A549 (cell line): ENCODE measurements around the gene TBC1D22A. TPM values are rescaled to one million over a fixed set of nuclear protein-coding genes. Genes with fewer than 3 reads are reported as not detected.
A peak's percentile ranks its signal among the peaks of the same experiment; 100 is the strongest.

ENCODE experiments used
- ATAC-seq, 2 experiments: fragments of 200-7000 bp in 1 of 2; fragments of >200 bp in 1 of 2; cut with Nextera tagmentation in 1 of 2; cut with Tn5 transposase in 1 of 2; 3 replicates each; pipeline versions ENCODE4 v1.8.0 to v1.9.1; 2018 to 2020; ENCODE audit warnings: mild to moderate bottlenecking in 1 of 2, moderate library complexity in 1 of 2
- CTCF ChIA-PET: fragments of 300-600 bp; sonication (Branson Sonifier 250); formaldehyde crosslinking; extraction: SDS; loops from one replicate; lab custom pipeline; 2021; ENCODE audit warnings: antibody characterized with exemption, inconsistent platforms; lab: Yijun Ruan, JAX
- POLR2A ChIA-PET: fragments of 350-600 bp; formaldehyde crosslinking; extraction: SDS; loops from one replicate; lab custom pipeline; 2021; ENCODE audit warnings: antibody characterized with exemption, inconsistent platforms; lab: Yijun Ruan, JAX
- DNase-seq, 2 experiments: peaks; one replicate each; pipeline versions ENCODE4 v3.0.0 to v3.0.0-alpha.2; 2011 to 2016; ENCODE audit warnings: low read depth in 1 of 2, low spot score in 1 of 2
- FAIRE-seq: peaks from 2 replicates; lab custom pipeline; 2011; peaks lifted over from hg19 to GRCh38; lab: Jason Lieb, UNC
- H3K27ac ChIP-seq, 2 experiments: fragments of >200 bp; sonication (Bioruptor Twin); formaldehyde crosslinking; 3 replicates each; pipeline ENCODE4 v1.5.1; 2016 to 2017
- H3K4me1 ChIP-seq: fragments of >200 bp; sonication (Bioruptor Twin); formaldehyde crosslinking; 3 replicates; pipeline ENCODE4 v1.6.1; 2016
- H3K4me2 ChIP-seq: fragments of >200 bp; sonication (Bioruptor Twin); formaldehyde crosslinking; 3 replicates; pipeline ENCODE4 v1.6.1; 2016
- H3K4me3 ChIP-seq: fragments of >200 bp; sonication (Bioruptor Twin); formaldehyde crosslinking; 3 replicates; pipeline ENCODE4 v1.5.1; 2016
- H3K9me3 ChIP-seq: fragments of >200 bp; sonication (Bioruptor Twin); formaldehyde crosslinking; 3 replicates; pipeline ENCODE4 v1.6.1; 2016
- CBX2 ChIP-seq: fragments of 200-600 bp; sonication (generic); IDR thresholded peaks from 2 replicates; pipeline ENCODE4 v1.6.1; 2016; ENCODE audit warnings: low read depth, mild to moderate bottlenecking, borderline replicate concordance
- CEBPB ChIP-seq, 2 experiments: fragments of >200 bp in 1 of 2; sonication (Bioruptor Twin) in 1 of 2; formaldehyde crosslinking in 1 of 2; IDR thresholded peaks; 2 replicates each; pipeline ENCODE4 v1.6.1; 2012 to 2016
- CHD4 ChIP-seq: fragments of 200-600 bp; sonication (generic); IDR thresholded peaks from 2 replicates; pipeline ENCODE4 v1.6.1; 2016; ENCODE audit warnings: antibody characterized with exemption, mild to moderate bottlenecking, borderline replicate concordance
- HDAC2 ChIP-seq: fragments of 200-600 bp; sonication (generic); IDR thresholded peaks from 2 replicates; pipeline ENCODE4 v1.6.1; 2016
- HEYL ChIP-seq: fragments of 250-450 bp; sonication (Bioruptor Pico); IDR thresholded peaks from 2 replicates; pipeline ENCODE4 v1.8.0; 2021; ENCODE audit warnings: mild to moderate bottlenecking, moderate library complexity
- HOXA7 ChIP-seq: fragments of 250-450 bp; sonication (Bioruptor Pico); IDR thresholded peaks from 2 replicates; pipeline ENCODE4 v1.5.0; 2020; ENCODE audit warnings: mild to moderate bottlenecking, moderate library complexity
- HOXB5 ChIP-seq: fragments of 250-450 bp; sonication (Bioruptor Pico); IDR thresholded peaks from 2 replicates; pipeline ENCODE4 v1.5.0; 2020; ENCODE audit warnings: mild to moderate bottlenecking, moderate library complexity
- JUNB ChIP-seq: fragments of >200 bp; sonication (Bioruptor Twin); formaldehyde crosslinking; IDR thresholded peaks from 2 replicates; pipeline ENCODE4 v1.6.1; 2016
- MAFK ChIP-seq: fragments of 450-650 bp; IDR thresholded peaks from 2 replicates; pipeline ENCODE4 v1.6.1; 2014; ENCODE audit not compliant: partially characterized antibody
- MYC ChIP-seq: IDR thresholded peaks from 2 replicates; pipeline ENCODE4 v1.6.1; 2012; ENCODE audit warnings: mild to moderate bottlenecking, inconsistent platforms, low read length, improper control_type of control experiment, borderline replicate concordance
- NR3C1 ChIP-seq: fragments of >200 bp; sonication (Bioruptor Twin); formaldehyde crosslinking; IDR thresholded peaks from 3 replicates; pipeline ENCODE4 v1.6.1; 2017
- RFX5 ChIP-seq: fragments of 450-650 bp; IDR thresholded peaks from 2 replicates; pipeline ENCODE4 v1.7.1; 2014; ENCODE audit warnings: antibody characterized with exemption, mild to moderate bottlenecking, moderate library complexity
- RNF2 ChIP-seq: fragments of 200-600 bp; sonication (generic); IDR thresholded peaks from 2 replicates; pipeline ENCODE4 v1.6.1; 2016; ENCODE audit warnings: low read depth, mild to moderate bottlenecking, antibody characterized with exemption, moderate library complexity, borderline replicate concordance
- TFCP2L1 ChIP-seq: fragments of 250-450 bp; sonication (Bioruptor Pico); IDR thresholded peaks from 2 replicates; pipeline ENCODE4 v1.5.0; 2021; ENCODE audit warnings: mild to moderate bottlenecking
- WGBS: methylation state at CpG from one replicate; pipeline ENCODE4 v1.1.6; 2017; ENCODE audit errors: missing lambda C conversion rate; 5-methylcytosine and 5-hydroxymethylcytosine counted together
- polyA plus RNA-seq, 4 experiments: library from polyadenylated mRNA; depleted of rRNA in 3 of 4; stranded (reverse); fragments of >200 nt; fragmentation: RNase III in 1 of 4; extraction: RNeasy Plus Mini Kit Qiagen cat#74134 plus additional on column Dnase treatment in 1 of 4; gene quantifications; 2 replicates in 3 of 4; 3 replicates in 1 of 4; pipeline ENCODE4 v1.2.3, GENCODE V29; 2011 to 2017
- TF ChIP-seq, protein P1 (sequence below): IDR thresholded peaks from 2 replicates; pipeline ENCODE4 v1.6.1; 2012
- TF ChIP-seq, protein P2 (sequence below): fragments of >200 bp; sonication (Bioruptor Twin); formaldehyde crosslinking; IDR thresholded peaks from 3 replicates; pipeline ENCODE4 v1.5.1; 2016
- TF ChIP-seq, protein P3 (sequence below): fragments of 250-450 bp; sonication (Bioruptor Pico); IDR thresholded peaks from 2 replicates; pipeline ENCODE4 v1.5.0; 2021; ENCODE audit warnings: mild to moderate bottlenecking, moderate library complexity, borderline replicate concordance

The TBC1D22A gene
- polyA plus RNA-seq, 2 of the 4 experiments (the other 2 are of a cell fraction), result 8.9 to 10.8 TPM

DNA sequence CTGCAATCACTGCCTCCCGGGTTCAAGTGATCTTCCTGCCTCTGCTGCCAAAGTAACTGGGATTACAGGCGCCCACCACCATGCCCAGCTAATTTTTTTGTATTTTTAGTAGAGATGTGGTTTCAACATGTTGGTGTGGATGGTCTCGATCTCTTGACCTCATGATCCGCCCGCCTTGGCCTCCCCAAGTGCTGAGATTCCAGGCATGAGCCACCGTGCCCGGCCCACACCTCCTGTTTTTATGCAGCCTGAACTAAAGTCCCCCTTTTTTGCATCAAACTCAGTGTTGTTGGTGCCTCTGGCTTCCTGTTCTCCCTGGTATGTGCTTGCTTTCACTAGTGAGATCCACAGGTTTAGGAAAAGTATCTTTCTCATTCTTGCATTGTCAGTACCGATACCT lies 4.2 kb downstream of the TBC1D22A start:
- Histone ChIP-seq H3K4me3 (no peak overlapping the region), H3K9me3 (no peaks in the 10 kb centered on the region), H3K4me2 (no peak overlapping the region), H3K27ac (no peak overlapping the region), H3K4me1 (peaks cover 8% of the 10 kb centered on the region; the same call in 2 of the 3 replicates)
- ChIA-PET CTCF (no interaction called here), POLR2A (no interaction called here)
- TF ChIP-seq RFX5 (no peak), RNF2 (no peak), TFCP2L1 (CRISPR knock-in tag) (no peak)
- TF ChIP-seq, protein P1, sequence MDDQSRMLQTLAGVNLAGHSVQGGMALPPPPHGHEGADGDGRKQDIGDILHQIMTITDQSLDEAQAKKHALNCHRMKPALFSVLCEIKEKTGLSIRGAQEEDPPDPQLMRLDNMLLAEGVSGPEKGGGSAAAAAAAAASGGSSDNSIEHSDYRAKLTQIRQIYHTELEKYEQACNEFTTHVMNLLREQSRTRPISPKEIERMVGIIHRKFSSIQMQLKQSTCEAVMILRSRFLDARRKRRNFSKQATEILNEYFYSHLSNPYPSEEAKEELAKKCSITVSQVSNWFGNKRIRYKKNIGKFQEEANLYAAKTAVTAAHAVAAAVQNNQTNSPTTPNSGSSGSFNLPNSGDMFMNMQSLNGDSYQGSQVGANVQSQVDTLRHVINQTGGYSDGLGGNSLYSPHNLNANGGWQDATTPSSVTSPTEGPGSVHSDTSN, result no peak
- TF ChIP-seq, protein P2, sequence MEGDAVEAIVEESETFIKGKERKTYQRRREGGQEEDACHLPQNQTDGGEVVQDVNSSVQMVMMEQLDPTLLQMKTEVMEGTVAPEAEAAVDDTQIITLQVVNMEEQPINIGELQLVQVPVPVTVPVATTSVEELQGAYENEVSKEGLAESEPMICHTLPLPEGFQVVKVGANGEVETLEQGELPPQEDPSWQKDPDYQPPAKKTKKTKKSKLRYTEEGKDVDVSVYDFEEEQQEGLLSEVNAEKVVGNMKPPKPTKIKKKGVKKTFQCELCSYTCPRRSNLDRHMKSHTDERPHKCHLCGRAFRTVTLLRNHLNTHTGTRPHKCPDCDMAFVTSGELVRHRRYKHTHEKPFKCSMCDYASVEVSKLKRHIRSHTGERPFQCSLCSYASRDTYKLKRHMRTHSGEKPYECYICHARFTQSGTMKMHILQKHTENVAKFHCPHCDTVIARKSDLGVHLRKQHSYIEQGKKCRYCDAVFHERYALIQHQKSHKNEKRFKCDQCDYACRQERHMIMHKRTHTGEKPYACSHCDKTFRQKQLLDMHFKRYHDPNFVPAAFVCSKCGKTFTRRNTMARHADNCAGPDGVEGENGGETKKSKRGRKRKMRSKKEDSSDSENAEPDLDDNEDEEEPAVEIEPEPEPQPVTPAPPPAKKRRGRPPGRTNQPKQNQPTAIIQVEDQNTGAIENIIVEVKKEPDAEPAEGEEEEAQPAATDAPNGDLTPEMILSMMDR, result no peak
- TF ChIP-seq, protein P3, sequence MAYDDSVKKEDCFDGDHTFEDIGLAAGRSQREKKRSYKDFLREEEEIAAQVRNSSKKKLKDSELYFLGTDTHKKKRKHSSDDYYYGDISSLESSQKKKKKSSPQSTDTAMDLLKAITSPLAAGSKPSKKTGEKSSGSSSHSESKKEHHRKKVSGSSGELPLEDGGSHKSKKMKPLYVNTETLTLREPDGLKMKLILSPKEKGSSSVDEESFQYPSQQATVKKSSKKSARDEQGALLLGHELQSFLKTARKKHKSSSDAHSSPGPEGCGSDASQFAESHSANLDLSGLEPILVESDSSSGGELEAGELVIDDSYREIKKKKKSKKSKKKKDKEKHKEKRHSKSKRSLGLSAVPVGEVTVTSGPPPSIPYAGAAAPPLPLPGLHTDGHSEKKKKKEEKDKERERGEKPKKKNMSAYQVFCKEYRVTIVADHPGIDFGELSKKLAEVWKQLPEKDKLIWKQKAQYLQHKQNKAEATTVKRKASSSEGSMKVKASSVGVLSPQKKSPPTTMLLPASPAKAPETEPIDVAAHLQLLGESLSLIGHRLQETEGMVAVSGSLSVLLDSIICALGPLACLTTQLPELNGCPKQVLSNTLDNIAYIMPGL, result no peak
- FAIRE-seq, result no peak
- no peak for DNase-seq
- ATAC-seq, result no peak
- WGBS, result 95% methylated on average over 8 of the region's 8 CpGs

DNA sequence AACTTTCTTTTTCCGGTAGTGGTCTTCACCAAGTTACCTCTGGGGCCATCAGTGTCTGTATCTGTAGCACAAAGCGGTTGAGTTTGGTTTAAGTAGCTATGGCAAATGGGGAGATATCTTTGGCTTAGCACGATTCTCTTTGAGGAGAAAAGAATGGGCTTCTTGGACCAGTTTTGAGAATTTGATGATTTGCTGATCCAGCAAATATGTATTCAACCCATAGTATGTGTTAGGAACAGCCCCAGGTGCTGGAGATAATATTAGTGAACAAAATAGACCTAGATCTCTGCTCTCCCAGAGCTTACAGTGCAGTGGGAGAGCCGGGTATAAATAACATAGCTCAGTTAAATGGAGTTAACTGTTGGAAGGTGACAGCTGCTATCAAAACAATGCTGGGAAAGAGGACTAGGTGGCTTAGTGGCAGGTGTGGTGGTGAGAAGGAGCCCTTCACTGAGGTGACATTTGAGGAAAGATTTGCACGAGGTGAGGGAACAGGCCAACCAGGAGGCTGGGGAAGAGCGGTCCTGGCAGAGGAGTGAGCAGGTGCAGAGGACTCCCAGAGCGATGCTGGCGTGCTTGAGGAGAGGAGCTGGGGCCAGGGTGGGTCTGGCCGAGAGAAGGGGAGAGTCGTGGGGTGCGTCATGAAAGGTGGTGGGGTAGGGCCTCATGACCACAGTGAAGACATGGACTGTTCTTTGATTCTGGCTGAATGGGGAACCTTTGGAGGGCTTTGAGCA lies 5.0 kb downstream of the TBC1D22A start:
- no peak overlapping the region for H3K4me2 ChIP-seq
- no peak overlapping the region for H3K27ac ChIP-seq
- TF ChIP-seq HOXA7 (CRISPR knock-in tag) (no peak), MAFK (peak; percentile 91)
- WGBS, result 97% methylated on average over 11 of the region's 11 CpGs
- H3K9me3 ChIP-seq, result no peaks in the 10 kb centered on the region
- ChIA-PET CTCF (interaction anchor here (0.6 to 1.9 kb wide), 2 partner anchors 9 to 143 kb away, joined by 3 to 5 read pairs; no protein-coding TSS in a partner anchor), POLR2A (no interaction called here)
- DNase-seq (no peak), ATAC-seq (no peak), FAIRE-seq (no peak)
- H3K4me1 ChIP-seq, result peaks cover 8% of the 10 kb centered on the region; the same call in 2 of the 3 replicates
- no peak overlapping the region for H3K4me3 ChIP-seq

DNA sequence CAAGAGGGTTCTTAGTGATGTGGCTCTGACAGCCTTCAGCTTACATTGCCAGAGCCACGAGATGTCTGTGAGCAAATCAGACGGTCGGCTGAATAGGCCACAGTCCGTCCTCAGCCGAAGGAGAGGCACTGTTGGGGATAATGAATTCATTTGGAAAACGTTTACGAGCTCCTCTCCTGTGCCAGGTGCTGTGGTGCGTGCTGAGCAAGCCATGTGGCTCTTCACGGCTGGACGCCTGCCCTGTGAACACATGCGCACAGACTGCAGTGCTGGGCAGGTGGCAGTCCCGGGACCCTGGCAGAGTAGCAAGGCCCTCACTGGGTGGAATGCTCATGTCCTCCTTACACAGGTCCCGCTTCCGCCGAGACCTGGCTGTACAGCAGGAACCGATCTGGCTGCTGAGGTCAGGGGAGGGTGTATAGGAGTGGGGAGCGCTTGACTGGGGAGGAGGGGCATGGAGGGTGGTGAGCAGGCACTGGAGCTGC lies 6.8 kb downstream of the TBC1D22A start:
- TF ChIP-seq HDAC2 (no peak), NR3C1 (no peak), HOXA7 (CRISPR knock-in tag) (no peak), MYC (no peak), HEYL (CRISPR knock-in tag) (no peak), CBX2 (no peak), CEBPB (IDR thresholded peaks at IDR 0.05) (no peak), HOXB5 (CRISPR knock-in tag) (no peak), CHD4 (no peak), JUNB (no peak)
- TF ChIP-seq, all 56 proteins: peak for 0
- FAIRE-seq (no peak), ATAC-seq (no peak), DNase-seq (no peak)
- no peaks in the 10 kb centered on the region for H3K9me3 ChIP-seq
- ChIA-PET CTCF (interaction anchor here (1.2 to 2.1 kb wide), 3 partner anchors 10 to 34 kb away, joined by 3 to 12 read pairs (median 3); no protein-coding TSS in a partner anchor), POLR2A (no interaction called here)
- no peak overlapping the region for H3K27ac ChIP-seq
- WGBS, result 91% methylated on average over 11 of the region's 17 CpGs
- peaks cover 13% of the 10 kb centered on the region for H3K4me1 ChIP-seq
- H3K4me2 ChIP-seq, result no peak overlapping the region
- no peak overlapping the region for H3K4me3 ChIP-seq
